K562 (cell line): ENCODE data around the gene ACER2. TPM values are rescaled to one million over a fixed set of nuclear protein-coding genes. Genes with fewer than 3 reads are reported as not detected.

Experiments
- ATAC-seq: fragments of 200-7000 bp; cut with Tn5 transposase; 3 replicates; pipeline ENCODE4 v1.9.1; 2020; ENCODE audit warnings: moderate library complexity
- BruUV-seq: library from RNA; stranded (reverse); fragments of 400-500 nt; replicated peaks from 2 replicates; lab custom pipeline; 2021; lab: Mats Ljungman, UMichigan
- CTCF ChIA-PET: fragments of 300-600 bp; formaldehyde crosslinking; extraction: SDS; loops from one replicate; lab custom pipeline; 2021; ENCODE audit warnings: low intra/inter-chr PET ratio; lab: Yijun Ruan, JAX
- POLR2A ChIA-PET: fragments of 300-600, 350-650 bp; sonication (Branson Sonifier 250); formaldehyde crosslinking; extraction: SDS; loops from one replicate; lab custom pipeline; 2021; ENCODE audit warnings: antibody characterized with exemption, inconsistent platforms; lab: Yijun Ruan, JAX
- DNase-seq, 4 experiments: peaks; one replicate each; pipeline versions ENCODE4 v3.0.0 to v3.0.0-alpha.2; 2011 to 2018; ENCODE audit warnings: low spot score in 3 of 4, mixed read lengths in 3 of 4; ENCODE audit errors: extremely low read depth in 1 of 4
- FAIRE-seq: peaks from 2 replicates; lab custom pipeline; 2011; peaks lifted over from hg19 to GRCh38; lab: Jason Lieb, UNC
- H2AFZ ChIP-seq: 2 replicates; pipeline ENCODE4 v1.6.0; 2011; ENCODE audit warnings: low read depth, low read length, control low read depth, inconsistent platforms
- H3K27ac ChIP-seq: fragments of 200-600 bp; 3 replicates; pipeline ENCODE4 v1.8.0; 2011; ENCODE audit warnings: low read depth, mild to moderate bottlenecking, control low read depth, inconsistent platforms, low read length, moderate library complexity, mixed read lengths; ENCODE audit errors: extremely low read depth
- H3K27me3 ChIP-seq, 2 experiments: fragments of 300-600 bp in 1 of 2; 2 replicates in 1 of 2; 3 replicates in 1 of 2; pipeline versions ENCODE4 v1.6.0 to v1.8.0; 2011; ENCODE audit warnings: inconsistent platforms in 2 of 2, low read length in 2 of 2, mild to moderate bottlenecking in 1 of 2, mixed read lengths in 1 of 2, moderate library complexity in 1 of 2; ENCODE audit not compliant: control insufficient read depth in 2 of 2, insufficient read depth in 2 of 2
- H3K36me3 ChIP-seq: fragments of 300-600 bp; 3 replicates; pipeline ENCODE4 v1.8.0; 2011; ENCODE audit warnings: mild to moderate bottlenecking, low read length, inconsistent platforms; ENCODE audit not compliant: control insufficient read depth, insufficient read depth
- H3K4me1 ChIP-seq, 2 experiments: fragments of 200-600 bp in 1 of 2; replicated peaks in 1 of 2; 2 replicates in 1 of 2; 3 replicates in 1 of 2; pipeline versions ENCODE4 v1.5.1 to v1.8.0; 2011; ENCODE audit warnings: inconsistent platforms in 2 of 2, low read length in 2 of 2, mild to moderate bottlenecking in 1 of 2, mixed read lengths in 1 of 2, moderate library complexity in 1 of 2; ENCODE audit not compliant: control insufficient read depth in 2 of 2, insufficient read depth in 2 of 2
- H3K4me2 ChIP-seq: 2 replicates; pipeline ENCODE4 v1.6.1; 2011; ENCODE audit warnings: low read length, control low read depth, inconsistent platforms, mixed read lengths; ENCODE audit not compliant: insufficient read depth
- H3K4me3 ChIP-seq: fragments of 200-600 bp; sonication (generic), shearing (Covaris generic); 2 replicates; pipeline ENCODE4 v1.5.1; 2016; ENCODE audit warnings: control low read depth, inconsistent platforms
- H3K79me2 ChIP-seq: fragments of 200-600 bp; 3 replicates; pipeline ENCODE4 v1.8.0; 2011; ENCODE audit warnings: low read length, inconsistent platforms; ENCODE audit not compliant: control insufficient read depth, insufficient read depth
- H3K9ac ChIP-seq, 2 experiments: 2 replicates each; pipeline versions ENCODE4 v1.6.0 to v1.6.1; 2011; ENCODE audit warnings: low read depth in 2 of 2, low read length in 2 of 2, control low read depth in 1 of 2, inconsistent platforms in 1 of 2, mild to moderate bottlenecking in 1 of 2, mixed read lengths in 1 of 2; ENCODE audit not compliant: insufficient read depth in 1 of 2
- H3K9me1 ChIP-seq: one replicate; pipeline ENCODE4 v1.6.0; 2011; ENCODE audit warnings: inconsistent platforms, mild to moderate bottlenecking, low read length, moderate library complexity; ENCODE audit not compliant: control insufficient read depth, insufficient read depth
- H3K9me3 ChIP-seq: replicated peaks from 2 replicates; pipeline ENCODE4 v1.5.1; 2011; ENCODE audit warnings: low read depth, low read length, inconsistent platforms; ENCODE audit not compliant: control insufficient read depth, insufficient read depth
- H4K20me1 ChIP-seq: replicated peaks from 2 replicates; pipeline ENCODE4 v1.6.1; 2011; ENCODE audit warnings: low read length, inconsistent platforms, mixed read lengths; ENCODE audit not compliant: control insufficient read depth, insufficient read depth
- BDP1 ChIP-seq: IDR thresholded peaks from 3 replicates; pipeline ENCODE4 v1.6.1; 2011; ENCODE audit not compliant: insufficient read length, insufficient read depth
- BHLHE40 ChIP-seq: IDR thresholded peaks from 2 replicates; pipeline ENCODE4 v1.6.1; 2011; ENCODE audit warnings: low read length, improper control_type of control experiment
- JUND ChIP-seq, 2 experiments: IDR thresholded peaks; 2 replicates in 1 of 2; 3 replicates in 1 of 2; pipeline ENCODE4 v1.6.1; 2011; ENCODE audit warnings: borderline replicate concordance in 2 of 2, low read depth in 2 of 2, low read length in 2 of 2, improper control_type of control experiment in 1 of 2, missing biosample characterization in 1 of 2, missing genetic modification characterization in 1 of 2, missing genetic modification reagents in 1 of 2
- TCFL5 ChIP-seq: fragments of 250-450 bp; sonication (Bioruptor Pico); conservative IDR thresholded peaks from 2 replicates; pipeline ENCODE4 v1.6.1; 2021; ENCODE audit warnings: mild to moderate bottlenecking, moderate library complexity, matching md5 sums
- ZNF121 ChIP-seq: sonication (generic); formaldehyde crosslinking; conservative IDR thresholded peaks from 2 replicates; pipeline ENCODE4 v1.8.0; 2022; ENCODE audit warnings: missing genetic modification reagents
- ZNF311 ChIP-seq: fragments of 250-450 bp; sonication (Bioruptor Pico); IDR thresholded peaks from 2 replicates; pipeline ENCODE4 v1.4.0; 2020; ENCODE audit warnings: mild to moderate bottlenecking, moderate library complexity
- WGBS: fragments of 100-300 bp; shearing (Covaris generic); methylation state at CpG from one replicate; pipeline ENCODE4 v1.1.6; 2016; ENCODE audit warnings: low coverage, mixed read lengths; ENCODE audit not compliant: insufficient coverage; ENCODE audit errors: missing lambda C conversion rate; 5-methylcytosine and 5-hydroxymethylcytosine counted together
- in situ Hi-C: fragments of 300-500 bp; cut with MboI; formaldehyde crosslinking; loops from 4 replicates; pipeline ENCODE4 v1.15.0; 2018; ENCODE audit warnings: inconsistent platforms, mixed read lengths
- intact Hi-C: fragments of 100-400 bp; cut with micrococcal nuclease; formaldehyde crosslinking; loops from 2 replicates; pipeline ENCODE4 v1.14.2; 2022
- polyA plus RNA-seq, 8 experiments: library from polyadenylated mRNA; depleted of rRNA in 4 of 8; stranded (reverse) in 5 of 8; unstranded in 3 of 8; fragments of >200 nt; fragmentation: Nextera tagmentation in 2 of 8; fragmentation: Illumina TruSeq in 1 of 8; extraction: Ambion mirVana in 2 of 8; extraction: Trizol in 1 of 8; gene quantifications; 2 replicates each; pipeline versions ENCODE4 v1.2.1 to v1.2.3, GENCODE V29; 2011 to 2014; ENCODE audit warnings: inconsistent platforms in 1 of 8, missing spikeins in 1 of 8
- total RNA-seq, 7 experiments: library from RNA; depleted of rRNA in 6 of 7; stranded (reverse); fragments of >200 nt in 6 of 7; fragmentation: Illumina TruSeq in 2 of 7; extraction: Trizol in 2 of 7; gene quantifications; 2 replicates each; pipeline versions ENCODE4 v1.2.1 to v1.2.3, GENCODE V29; 2011 to 2021; ENCODE audit warnings: low replicate concordance in 1 of 7
- TF ChIP-seq, protein P1 (sequence below): conservative IDR thresholded peaks from 2 replicates; pipeline ENCODE4 v1.6.1; 2011; ENCODE audit warnings: low read depth, mild to moderate bottlenecking, low read length; ENCODE audit not compliant: control insufficient read depth

The ACER2 gene
- total and polyA plus RNA-seq, 9 of the 15 experiments (the other 6 are each of a cell fraction or from before 2014, with no cell fraction given): 0.17 to 4.6 (median 3.0) TPM

DNA sequence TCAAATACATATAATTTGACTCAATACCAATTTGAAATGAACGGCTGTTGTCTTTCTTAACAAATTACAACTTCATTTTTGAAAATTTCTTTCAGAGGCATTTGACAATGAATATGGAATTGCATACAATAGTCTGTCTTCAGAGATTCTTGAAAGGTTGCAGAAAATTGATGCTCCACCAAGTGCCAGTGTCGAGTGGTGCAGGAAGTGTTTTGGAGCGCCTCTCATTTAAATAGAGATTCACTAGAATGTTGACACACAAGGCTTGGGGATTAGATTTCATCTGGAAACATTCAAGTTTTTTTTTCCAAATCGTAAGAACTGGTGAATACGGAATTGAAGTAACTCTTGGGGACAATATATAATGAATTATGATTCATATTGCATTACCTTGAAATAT, 36.9 kb upstream of the ACER2 start:
- Histone ChIP-seq H2AFZ (no peak overlapping the region), H3K9me1 (no peaks in the 10 kb centered on the region), H3K4me2 (no peak overlapping the region), H3K36me3 (peaks cover 52% of the 10 kb centered on the region), H3K9me3 (no peaks in the 10 kb centered on the region), H4K20me1 (0 out of 2 replicates have a peak, but pooled peaks cover 2% of the 10 kb centered on the region), H3K27ac (no peak overlapping the region), H3K4me3 (no peak overlapping the region), H3K9ac (no peak overlapping the region), H3K79me2 (peaks cover 9% of the 10 kb centered on the region), H3K27me3 (no peaks in the 10 kb centered on the region), H3K4me1 (no peaks in the 10 kb centered on the region; a peak in 1 of 5 replicates)
- FAIRE-seq (peak; percentile 70), ATAC-seq (peak; percentile 40), DNase-seq (no peak)
- ChIA-PET CTCF (no interaction called here), POLR2A (no interaction called here)
- in situ Hi-C loops (no loop called here), intact Hi-C loops (no loop called here)
- BruUV-seq: no TSS peak
- TF ChIP-seq BHLHE40: no peak
- WGBS: 60% methylated on average over 5 of the region's 5 CpGs

DNA sequence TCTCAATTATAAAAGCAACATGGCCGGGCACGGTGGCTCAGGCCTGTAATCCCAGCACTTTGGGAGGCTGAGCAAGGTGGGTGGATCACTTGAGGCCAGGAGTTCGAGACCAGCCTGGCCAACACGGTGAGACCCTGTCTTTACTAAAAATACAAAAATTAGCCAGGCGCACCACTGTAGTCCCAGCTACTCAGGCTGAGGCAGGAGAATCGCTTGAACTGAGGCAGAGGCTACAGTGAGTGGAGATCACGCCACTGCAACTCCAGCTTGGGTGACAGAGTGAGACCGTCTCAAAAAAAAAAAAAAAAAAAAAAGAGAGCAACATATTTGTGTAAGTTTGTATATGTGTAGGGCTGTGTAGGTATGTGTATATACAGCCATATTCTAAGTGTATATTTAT, 36.2 kb upstream of the ACER2 start:
- FAIRE-seq (no peak), DNase-seq (no peak), ATAC-seq (peak; percentile 11; the same call in 2 of the 3 replicates)
- H3K36me3 ChIP-seq: peaks cover 58% of the 10 kb centered on the region
- H3K27me3 ChIP-seq: no peaks in the 10 kb centered on the region
- TF ChIP-seq, protein P1, sequence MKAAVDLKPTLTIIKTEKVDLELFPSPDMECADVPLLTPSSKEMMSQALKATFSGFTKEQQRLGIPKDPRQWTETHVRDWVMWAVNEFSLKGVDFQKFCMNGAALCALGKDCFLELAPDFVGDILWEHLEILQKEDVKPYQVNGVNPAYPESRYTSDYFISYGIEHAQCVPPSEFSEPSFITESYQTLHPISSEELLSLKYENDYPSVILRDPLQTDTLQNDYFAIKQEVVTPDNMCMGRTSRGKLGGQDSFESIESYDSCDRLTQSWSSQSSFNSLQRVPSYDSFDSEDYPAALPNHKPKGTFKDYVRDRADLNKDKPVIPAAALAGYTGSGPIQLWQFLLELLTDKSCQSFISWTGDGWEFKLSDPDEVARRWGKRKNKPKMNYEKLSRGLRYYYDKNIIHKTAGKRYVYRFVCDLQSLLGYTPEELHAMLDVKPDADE: no peak
- TF ChIP-seq BDP1: no peak
- TF ChIP-seq JUND (IDR thresholded peaks at IDR 0.05; ENCODE audit: borderline replicate concordance, low read depth, low read length): no peak
- TF ChIP-seq JUND (tag; IDR thresholded peaks at IDR 0.05; ENCODE audit: borderline replicate concordance, low read depth, low read length): no peak
- no peak for TF ChIP-seq TCFL5
- TF ChIP-seq ZNF121 (CRISPR knock-in tag): 0 out of 2 replicates have a peak, but pooled peaks have one; percentile 13
- no peak for TF ChIP-seq ZNF311 (CRISPR knock-in tag)
- no peak overlapping the region for H3K4me3 ChIP-seq
- WGBS: 63% methylated on average over 3 of the region's 8 CpGs
- peaks cover 15% of the 10 kb centered on the region for H3K79me2 ChIP-seq
- no peak overlapping the region for H2AFZ ChIP-seq
- no peak overlapping the region for H3K9ac ChIP-seq
- intact Hi-C loops (no loop called here), in situ Hi-C loops (no loop called here)
- no peaks in the 10 kb centered on the region for H3K9me3 ChIP-seq
- TSS peak; percentile 23 for BruUV-seq
- H3K27ac ChIP-seq: no peak overlapping the region
- no peak overlapping the region for H3K4me2 ChIP-seq
- H3K4me1 ChIP-seq: no peaks in the 10 kb centered on the region; a peak in 1 of 5 replicates
- CTCF ChIA-PET: no interaction called here
- H3K9me1 ChIP-seq: no peaks in the 10 kb centered on the region
- POLR2A ChIA-PET: no interaction called here
- 0 out of 2 replicates have a peak, but pooled peaks cover 3% of the 10 kb centered on the region for H4K20me1 ChIP-seq
